HG03469 (cell line): ENCODE measurements around the gene RASGRF2.

Experiments
- ATAC-seq: cut with Tn5 transposase; IDR thresholded peaks from one replicate; pipeline ENCODE4 v1.9.1; 2021; ENCODE audit warnings: mild to moderate bottlenecking, moderate library complexity, moderate number of reproducible peaks; ENCODE audit not compliant: unreplicated experiment

Gene RASGRF2

DNA sequence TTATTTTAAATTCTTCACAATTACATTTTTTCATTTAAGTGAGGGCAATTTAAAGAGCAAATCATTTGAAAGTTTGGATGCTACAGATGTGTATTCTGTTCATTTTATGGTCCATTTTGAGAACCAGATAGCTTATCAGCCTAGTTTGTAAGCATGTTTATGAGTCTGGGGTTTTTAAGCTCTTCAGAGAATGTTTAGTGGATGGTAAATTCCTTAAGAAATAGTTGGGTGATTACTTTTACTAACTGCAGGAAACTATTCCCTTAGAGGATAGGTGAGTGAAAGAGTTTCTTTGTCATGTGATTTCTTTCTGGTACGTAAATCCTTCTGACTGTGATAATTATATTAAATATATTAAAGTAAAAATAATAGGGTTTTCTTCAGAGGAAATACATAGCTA lies 17.6 kb downstream of the RASGRF2 start:
- no peak for ATAC-seq

DNA sequence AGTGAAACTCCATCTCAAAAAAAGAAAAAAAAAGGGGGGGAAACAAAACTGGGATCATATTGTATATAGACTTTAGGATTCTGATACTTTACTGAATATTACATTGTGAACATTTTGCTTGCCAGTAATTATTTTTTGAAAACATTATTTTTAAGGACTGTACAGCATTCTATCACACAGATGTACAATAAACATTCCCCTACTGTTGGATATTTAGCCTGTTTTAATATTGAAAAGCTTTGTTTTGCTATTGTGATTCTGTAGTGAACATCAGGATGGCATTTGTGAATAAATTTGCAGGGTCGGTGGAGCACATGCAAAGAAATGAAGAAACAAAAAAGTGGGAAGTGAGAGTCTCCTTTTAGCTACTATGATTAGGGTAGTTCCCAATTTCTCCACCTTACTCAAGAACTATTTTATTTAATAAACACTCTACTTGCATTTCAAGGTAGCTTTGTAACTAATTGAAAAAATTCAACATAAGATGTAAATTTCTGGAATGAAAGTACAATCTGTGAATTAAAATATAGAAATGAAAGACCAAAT lies 18.7 kb downstream of the RASGRF2 start:
- no peak for ATAC-seq

DNA sequence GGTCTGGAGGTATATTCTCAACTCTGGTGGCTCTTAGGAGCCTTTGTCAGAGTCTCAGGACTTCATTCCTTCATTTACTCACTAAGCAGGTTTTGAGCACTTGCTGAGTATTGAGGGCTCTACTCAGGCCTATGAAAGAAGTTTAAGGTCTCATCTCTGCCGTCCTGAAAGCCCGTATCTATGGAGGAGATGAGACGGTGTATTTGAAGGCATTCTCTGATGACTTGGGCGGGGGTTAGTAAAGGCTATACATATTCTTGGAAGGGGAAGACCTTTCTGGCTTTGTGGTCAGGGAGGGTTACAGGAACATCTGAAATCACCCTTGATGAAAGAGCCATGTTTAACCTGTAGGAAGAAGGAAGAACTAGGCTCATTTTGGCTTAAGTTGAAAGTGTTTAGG lies 21.9 kb downstream of the RASGRF2 start:
- no peak for ATAC-seq

GRCh38 chr5:80985600-80986228 lies 25.6 kb downstream of the RASGRF2 start:
- ATAC-seq, result no peak

- ATAC-seq, result no peak
Observed at GRCh38 chr5:80986382-80986781, 26.2 kb downstream of the RASGRF2 start.

DNA sequence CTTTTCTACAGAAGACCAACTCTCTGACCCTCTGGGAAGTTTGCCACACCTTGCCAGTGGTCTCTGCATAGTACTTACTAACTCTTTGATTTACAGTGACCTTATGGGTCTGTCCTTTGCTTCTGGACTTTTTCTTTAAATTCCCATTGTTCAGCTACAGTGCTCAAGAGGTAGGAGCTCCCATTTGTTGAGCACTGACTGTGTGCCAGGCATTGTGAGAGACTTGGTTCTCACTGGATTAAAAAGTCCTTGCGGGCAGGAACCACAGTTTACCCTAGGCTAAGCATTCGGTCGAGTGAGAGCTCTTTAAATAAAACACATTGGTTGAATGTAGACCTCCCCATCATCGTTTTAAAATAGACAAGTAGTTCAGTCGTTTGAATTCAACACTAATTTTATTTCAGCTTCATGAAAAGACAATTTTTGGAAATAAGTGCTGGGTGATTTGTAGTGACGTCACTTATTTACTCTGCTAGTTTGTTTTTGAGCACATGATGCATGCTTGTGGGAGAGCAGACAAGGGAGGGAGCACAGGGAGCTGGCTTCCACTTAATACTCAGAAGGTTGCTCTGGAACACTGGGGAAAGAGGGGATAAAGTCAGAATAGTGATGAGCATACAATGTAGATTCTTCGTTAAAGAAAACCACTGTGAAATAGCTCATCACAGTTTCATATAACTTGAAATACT lies 27.1 kb downstream of the RASGRF2 start:
- ATAC-seq, result no peak

GRCh38 chr5:80988419-80988935 lies 28.3 kb downstream of the RASGRF2 start:
- ATAC-seq, result no peak

DNA sequence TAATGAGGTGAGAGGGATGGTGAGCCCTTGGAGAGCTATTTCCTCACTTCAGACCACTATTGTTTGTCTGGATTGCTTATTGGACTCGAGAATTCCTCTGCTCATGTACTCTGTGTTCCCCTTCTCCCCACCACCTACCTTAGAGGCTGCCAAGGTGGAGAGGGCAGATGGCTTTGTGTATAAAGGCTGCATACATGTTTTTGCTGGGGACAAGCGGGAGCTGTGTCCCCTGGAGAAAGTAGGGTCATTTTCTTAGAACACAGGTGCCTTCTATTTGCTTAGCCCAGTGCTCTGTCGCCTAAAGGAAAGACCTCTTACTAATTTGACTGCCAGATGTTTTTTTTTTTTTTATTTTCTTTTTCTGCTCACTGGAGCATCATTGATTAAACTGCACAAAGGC lies 29.7 kb downstream of the RASGRF2 start:
- no peak for ATAC-seq

GRCh38 chr5:80990527-80990926 lies 30.4 kb downstream of the RASGRF2 start:
- no peak for ATAC-seq

DNA sequence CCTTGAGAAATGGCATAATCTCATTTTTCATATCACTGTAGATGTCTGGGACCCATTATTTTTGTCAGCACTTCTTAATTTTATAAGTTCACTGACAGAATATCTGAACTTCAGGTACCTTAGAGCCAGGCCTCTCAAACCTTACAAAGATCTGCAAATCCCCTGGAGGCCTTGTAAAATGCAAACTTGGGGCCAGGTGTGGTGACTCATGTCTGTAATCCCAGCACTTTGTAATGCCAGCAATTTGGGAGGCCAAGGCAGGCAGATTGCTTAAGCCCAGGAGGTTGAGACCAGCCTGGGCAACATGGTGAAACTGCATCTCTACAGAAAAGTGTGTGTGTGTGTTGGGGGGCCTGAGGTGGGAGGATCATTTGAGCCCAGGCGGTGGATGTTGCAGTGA lies 30.8 kb downstream of the RASGRF2 start:
- ATAC-seq, result no peak

- no peak for ATAC-seq
Observed at GRCh38 chr5:80995908-80996307, 35.7 kb downstream of the RASGRF2 start.

DNA sequence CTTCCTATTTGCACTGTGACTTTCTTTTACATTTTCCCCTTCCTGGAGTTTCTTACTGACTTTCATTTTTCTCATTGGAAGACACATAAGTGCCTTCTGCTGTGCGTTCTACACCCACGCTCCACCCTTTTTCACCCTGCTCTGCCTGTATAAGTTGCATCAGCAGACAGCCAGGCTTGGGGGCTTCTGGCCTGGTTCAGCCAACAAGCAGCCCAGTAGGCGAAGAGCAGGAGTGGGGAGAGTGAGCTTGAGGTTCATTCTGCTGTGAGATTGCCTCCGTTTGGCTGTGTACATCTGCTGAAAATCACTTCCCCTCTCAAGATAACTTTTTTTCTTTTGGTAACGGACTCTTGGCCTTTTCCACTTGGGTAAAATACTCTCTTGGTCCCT lies 38.4 kb downstream of the RASGRF2 start:
- no peak for ATAC-seq

GRCh38 chr5:81003811-81004386 lies 43.7 kb downstream of the RASGRF2 start:
- no peak for ATAC-seq

GRCh38 chr5:81005708-81006107 lies 45.5 kb downstream of the RASGRF2 start:
- ATAC-seq, result no peak

DNA sequence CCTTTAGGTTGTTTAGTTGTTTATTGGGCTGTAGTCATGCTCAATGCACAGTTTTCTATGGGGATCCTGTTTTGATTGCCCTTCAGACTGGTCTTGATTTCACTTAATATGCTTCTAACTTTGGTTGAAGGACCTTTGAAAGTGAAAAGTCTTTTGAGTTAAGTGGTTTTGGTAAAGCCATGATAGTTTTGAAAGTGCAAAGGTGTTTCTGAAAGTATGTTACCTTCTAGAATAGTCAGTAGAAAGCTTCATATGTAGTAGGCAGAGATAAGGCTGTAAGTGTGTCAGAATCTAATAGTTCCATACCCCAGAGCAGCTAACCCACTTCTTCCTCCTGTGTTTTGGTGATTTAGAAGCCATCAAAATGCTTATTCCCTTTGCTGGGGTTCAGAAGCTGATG lies 46.1 kb downstream of the RASGRF2 start:
- ATAC-seq, result no peak

GRCh38 chr5:81006947-81007636 lies 46.9 kb downstream of the RASGRF2 start:
- ATAC-seq, result no peak

GRCh38 chr5:81007637-81008027 lies 47.5 kb downstream of the RASGRF2 start:
- no peak for ATAC-seq

GRCh38 chr5:81010336-81011169 lies 50.4 kb downstream of the RASGRF2 start:
- ATAC-seq, result no peak

- no peak for ATAC-seq
Observed at GRCh38 chr5:81014348-81014747, 54.2 kb downstream of the RASGRF2 start.

GRCh38 chr5:81016116-81016515 lies 56.0 kb downstream of the RASGRF2 start:
- no peak for ATAC-seq
